ENCODE data around the gene DNAH3. TPM values are rescaled to one million over a fixed set of nuclear protein-coding genes. Genes with fewer than 3 reads are reported as not detected.
"Not testable (repeated sequence)": the region's sequence is repeated elsewhere in the genome, so short reads cannot be mapped to it uniquely, and the experiment has no call there.

The DNAH3 gene
- total RNA-seq, 1 donor = not detected

- no peaks in the 10 kb centered on the region for H3K27me3 ChIP-seq (ENCODE audit: insufficient read depth, low read length)
- no peak overlapping the region for H3K4me3 ChIP-seq (ENCODE audit: low read length)
- H3K4me1 ChIP-seq (ENCODE audit: insufficient read depth, low read length) = no peaks in the 10 kb centered on the region
- no peaks in the 10 kb centered on the region for H3K9me3 ChIP-seq (ENCODE audit: low read depth, low read length)
These were observed 74.3 kb downstream of the DNAH3 start for GRCh38 chr16:21076186-21076883.

- Histone ChIP-seq H3K4me3 (ENCODE audit: low read length) (no peak overlapping the region), H3K27me3 (ENCODE audit: insufficient read depth, low read length) (no peaks in the 10 kb centered on the region), H3K4me1 (ENCODE audit: insufficient read depth, low read length) (no peaks in the 10 kb centered on the region), H3K9me3 (ENCODE audit: low read depth, low read length) (no peaks in the 10 kb centered on the region)
These were observed 75.4 kb downstream of the DNAH3 start for GRCh38 chr16:21075252-21075651.

- Histone ChIP-seq H3K27me3 (ENCODE audit: insufficient read depth, low read length) (no peaks in the 10 kb centered on the region), H3K9me3 (ENCODE audit: low read depth, low read length) (no peaks in the 10 kb centered on the region), H3K4me1 (ENCODE audit: insufficient read depth, low read length) (no peaks in the 10 kb centered on the region), H3K4me3 (ENCODE audit: low read length) (no peak overlapping the region)
These were observed 77.7 kb downstream of the DNAH3 start for GRCh38 chr16:21072976-21073375.

DNA sequence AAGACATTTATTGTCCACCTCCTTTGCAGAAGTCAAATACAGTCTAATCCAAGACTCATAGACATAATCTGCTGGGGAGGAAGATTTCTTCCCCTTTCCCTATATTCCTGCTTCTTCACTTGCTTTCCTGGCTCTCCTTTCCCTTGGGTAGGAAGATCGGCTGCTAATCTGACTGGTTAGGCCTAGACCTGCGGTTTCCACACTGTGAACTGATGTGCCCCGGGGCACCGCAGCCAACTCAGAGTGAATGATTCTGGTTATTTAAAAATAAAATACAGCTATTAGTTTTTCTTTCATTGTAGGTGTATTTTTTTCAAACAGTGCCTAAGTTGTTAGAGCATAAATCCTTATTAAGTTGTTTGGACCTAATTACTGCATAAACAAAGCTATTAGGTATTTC, 78.9 kb downstream of the DNAH3 start:
- no peaks in the 10 kb centered on the region for H3K27me3 ChIP-seq (ENCODE audit: insufficient read depth, low read length)
- H3K4me3 ChIP-seq (ENCODE audit: low read length) = no peak overlapping the region
- H3K4me1 ChIP-seq (ENCODE audit: insufficient read depth, low read length) = no peaks in the 10 kb centered on the region
- H3K9me3 ChIP-seq (ENCODE audit: low read depth, low read length) = no peaks in the 10 kb centered on the region

GRCh38 chr16:21070564-21070963, 80.1 kb downstream of the DNAH3 start:
- Histone ChIP-seq H3K4me3 (ENCODE audit: low read length) (no peak overlapping the region), H3K27me3 (ENCODE audit: insufficient read depth, low read length) (no peaks in the 10 kb centered on the region), H3K4me1 (ENCODE audit: insufficient read depth, low read length) (no peaks in the 10 kb centered on the region), H3K9me3 (ENCODE audit: low read depth, low read length) (no peaks in the 10 kb centered on the region)

DNA sequence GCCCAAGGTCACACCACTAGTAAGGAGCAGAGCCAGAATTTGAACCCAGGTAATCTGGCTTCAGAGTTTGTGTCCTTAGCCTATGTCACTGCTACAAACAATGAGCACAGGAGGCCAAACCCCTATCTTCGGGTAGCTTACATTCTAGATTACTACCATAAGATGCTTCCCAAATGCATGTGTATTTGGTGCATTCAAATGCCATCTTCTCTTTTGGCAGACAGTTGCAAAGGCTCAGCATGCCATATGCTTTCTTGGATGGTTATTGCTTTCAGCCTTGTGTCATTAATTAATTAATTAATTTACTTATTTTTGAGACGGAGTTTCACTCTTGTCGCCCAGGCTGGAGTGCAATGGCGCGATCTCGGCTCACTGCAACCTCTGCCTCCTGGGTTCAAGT, 80.7 kb downstream of the DNAH3 start:
- Histone ChIP-seq H3K27me3 (ENCODE audit: insufficient read depth, low read length) (no peaks in the 10 kb centered on the region), H3K4me1 (ENCODE audit: insufficient read depth, low read length) (no peaks in the 10 kb centered on the region), H3K9me3 (ENCODE audit: low read depth, low read length) (no peaks in the 10 kb centered on the region), H3K4me3 (ENCODE audit: low read length) (no peak overlapping the region)

- H3K9me3 ChIP-seq (ENCODE audit: low read depth, low read length) = no peaks in the 10 kb centered on the region
- H3K4me3 ChIP-seq (ENCODE audit: low read length) = no peak overlapping the region
- H3K27me3 ChIP-seq (ENCODE audit: insufficient read depth, low read length) = no peaks in the 10 kb centered on the region
- no peaks in the 10 kb centered on the region for H3K4me1 ChIP-seq (ENCODE audit: insufficient read depth, low read length)
These were observed 86.4 kb downstream of the DNAH3 start for GRCh38 chr16:21064203-21064602.

DNA sequence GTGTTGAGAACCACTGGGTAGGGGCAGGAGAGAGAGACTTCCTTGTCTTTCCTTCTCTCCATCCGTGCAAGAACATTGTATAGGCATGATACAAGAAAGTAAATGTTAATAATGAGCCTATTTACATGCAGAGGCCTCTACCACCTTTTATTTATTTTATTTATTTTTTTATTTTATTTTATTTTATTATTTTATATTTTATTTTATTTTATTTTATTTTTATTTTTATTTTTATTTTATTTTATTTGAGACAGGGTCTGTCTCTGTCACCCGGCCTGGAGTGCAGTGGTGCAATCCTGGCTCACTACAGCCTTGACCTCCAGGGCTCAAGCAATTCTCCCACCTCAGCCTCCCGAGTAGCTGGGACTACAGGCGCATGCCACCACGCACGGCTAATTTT, 87.3 kb downstream of the DNAH3 start:
- H3K4me1 ChIP-seq (ENCODE audit: insufficient read depth, low read length); H3K9me3 ChIP-seq (ENCODE audit: low read depth, low read length); H3K27me3 ChIP-seq (ENCODE audit: insufficient read depth, low read length); H3K4me3 ChIP-seq (ENCODE audit: low read length): not testable (repeated sequence)

GRCh38 chr16:21060027-21060510, 90.6 kb downstream of the DNAH3 start:
- no peak overlapping the region for H3K4me3 ChIP-seq (ENCODE audit: low read length)
- no peaks in the 10 kb centered on the region for H3K27me3 ChIP-seq (ENCODE audit: insufficient read depth, low read length)
- no peaks in the 10 kb centered on the region for H3K9me3 ChIP-seq (ENCODE audit: low read depth, low read length)
- H3K4me1 ChIP-seq (ENCODE audit: insufficient read depth, low read length) = no peaks in the 10 kb centered on the region

DNA sequence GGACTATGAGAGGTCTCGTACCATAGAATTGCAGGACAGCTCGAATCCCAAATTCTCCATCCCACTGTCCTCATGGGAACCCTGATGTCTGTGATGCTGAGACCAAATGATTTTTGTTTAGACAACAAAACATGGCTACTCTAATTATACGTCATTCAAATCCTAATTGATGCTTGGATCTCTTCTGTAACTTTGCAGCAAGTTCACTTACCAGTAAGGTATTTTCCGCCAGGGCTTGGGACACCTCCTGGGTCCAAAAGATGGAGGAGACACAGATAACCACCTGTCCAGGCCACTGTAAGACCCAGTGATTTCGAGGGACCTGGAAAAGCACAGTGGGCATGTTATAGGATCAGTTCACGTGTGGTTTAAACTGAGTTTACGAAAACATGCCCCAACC, 92.8 kb downstream of the DNAH3 start:
- H3K27me3 ChIP-seq (ENCODE audit: insufficient read depth, low read length) = no peaks in the 10 kb centered on the region
- H3K4me1 ChIP-seq (ENCODE audit: insufficient read depth, low read length) = no peaks in the 10 kb centered on the region
- no peak overlapping the region for H3K4me3 ChIP-seq (ENCODE audit: low read length)
- H3K9me3 ChIP-seq (ENCODE audit: low read depth, low read length) = no peaks in the 10 kb centered on the region

DNA sequence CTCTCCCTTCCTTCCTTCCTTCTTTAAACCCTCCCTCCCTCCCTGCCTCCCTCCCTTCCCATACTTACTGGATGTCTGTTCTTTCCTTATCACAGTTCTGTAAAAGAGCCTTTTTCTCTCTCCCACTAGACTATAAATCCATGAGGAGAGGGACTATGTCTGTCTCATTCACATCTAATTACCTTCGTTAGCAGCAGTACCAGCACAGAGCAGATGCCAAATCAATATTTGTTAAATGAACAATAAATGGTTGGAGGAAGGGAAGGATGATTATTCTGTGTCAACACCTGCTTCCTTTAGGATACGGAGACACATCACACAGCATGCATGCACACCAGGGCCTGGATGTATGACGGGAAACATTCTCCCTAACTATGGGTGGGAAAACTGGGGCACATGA, 94.2 kb downstream of the DNAH3 start:
- Histone ChIP-seq H3K4me3 (ENCODE audit: low read length) (no peak overlapping the region), H3K27me3 (ENCODE audit: insufficient read depth, low read length) (no peaks in the 10 kb centered on the region), H3K4me1 (ENCODE audit: insufficient read depth, low read length) (no peaks in the 10 kb centered on the region), H3K9me3 (ENCODE audit: low read depth, low read length) (no peaks in the 10 kb centered on the region)

DNA sequence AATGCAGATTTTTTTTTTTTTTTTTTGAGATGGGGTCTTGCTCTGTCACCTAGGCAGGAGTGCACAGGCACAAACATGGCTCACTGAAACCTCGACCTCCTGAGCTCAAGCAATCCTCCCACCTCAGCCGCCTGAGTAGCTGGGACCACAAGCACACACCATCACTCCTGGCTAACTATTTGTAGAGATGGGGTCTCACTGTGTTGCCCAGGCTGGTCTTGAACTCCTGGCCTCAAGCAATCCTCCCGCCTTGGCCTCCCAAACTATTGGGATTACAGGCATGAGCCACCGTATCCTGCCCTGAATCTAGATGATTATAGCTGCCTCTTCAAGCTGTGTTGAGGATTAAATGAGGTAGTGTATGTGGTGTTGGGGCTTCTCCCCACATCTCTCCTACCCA, 94.9 kb downstream of the DNAH3 start:
- H3K9me3 ChIP-seq (ENCODE audit: low read depth, low read length); H3K4me1 ChIP-seq (ENCODE audit: insufficient read depth, low read length); H3K4me3 ChIP-seq (ENCODE audit: low read length); H3K27me3 ChIP-seq (ENCODE audit: insufficient read depth, low read length): not testable (repeated sequence)

GRCh38 chr16:21053590-21053989, 97.1 kb downstream of the DNAH3 start:
- Histone ChIP-seq H3K4me3 (ENCODE audit: low read length) (no peak overlapping the region), H3K27me3 (ENCODE audit: insufficient read depth, low read length) (no peaks in the 10 kb centered on the region), H3K9me3 (ENCODE audit: low read depth, low read length) (no peaks in the 10 kb centered on the region), H3K4me1 (ENCODE audit: insufficient read depth, low read length) (no peaks in the 10 kb centered on the region)

DNA sequence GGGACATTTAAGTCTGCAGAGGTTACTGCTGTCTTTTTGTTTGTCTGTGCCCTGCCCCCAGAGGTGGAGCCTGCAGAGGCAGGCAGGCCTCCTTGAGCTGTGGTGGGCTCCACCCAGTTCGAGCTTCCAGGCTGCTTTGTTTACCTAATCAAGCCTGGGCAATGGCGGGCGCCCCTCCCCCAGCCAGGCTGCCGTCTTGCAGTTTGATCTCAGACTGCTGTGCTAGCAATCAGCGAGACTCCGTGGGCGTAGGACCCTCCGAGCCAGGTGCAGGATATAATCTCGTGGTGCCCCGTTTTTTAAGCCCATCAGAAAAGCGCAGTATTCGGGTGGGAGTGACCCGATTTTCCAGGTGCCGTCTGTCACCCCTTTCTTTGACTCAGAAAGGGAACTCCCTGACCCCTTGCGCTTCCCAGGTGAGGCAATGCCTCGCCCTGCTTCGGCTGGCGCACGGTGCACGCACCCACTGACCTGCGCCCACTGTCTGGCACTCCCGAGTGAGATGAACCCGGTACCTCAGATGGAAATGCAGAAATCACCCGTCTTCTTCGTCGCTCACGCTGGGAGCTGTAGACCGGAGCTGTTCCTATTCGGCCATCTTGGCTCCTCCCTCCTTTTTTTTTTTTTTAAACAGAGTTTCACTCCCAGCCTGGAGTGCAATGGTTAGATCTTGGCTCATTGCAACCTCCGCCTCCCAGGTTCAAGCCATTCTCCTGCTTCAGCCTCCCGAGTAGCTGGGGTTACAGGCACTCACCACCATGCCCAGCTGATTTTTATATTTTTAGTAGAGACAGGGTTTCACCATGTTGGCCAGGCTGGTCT, 102.3 kb downstream of the DNAH3 start:
- H3K4me3 ChIP-seq (ENCODE audit: low read length); H3K27me3 ChIP-seq (ENCODE audit: insufficient read depth, low read length); H3K9me3 ChIP-seq (ENCODE audit: low read depth, low read length); H3K4me1 ChIP-seq (ENCODE audit: insufficient read depth, low read length): not testable (repeated sequence)

DNA sequence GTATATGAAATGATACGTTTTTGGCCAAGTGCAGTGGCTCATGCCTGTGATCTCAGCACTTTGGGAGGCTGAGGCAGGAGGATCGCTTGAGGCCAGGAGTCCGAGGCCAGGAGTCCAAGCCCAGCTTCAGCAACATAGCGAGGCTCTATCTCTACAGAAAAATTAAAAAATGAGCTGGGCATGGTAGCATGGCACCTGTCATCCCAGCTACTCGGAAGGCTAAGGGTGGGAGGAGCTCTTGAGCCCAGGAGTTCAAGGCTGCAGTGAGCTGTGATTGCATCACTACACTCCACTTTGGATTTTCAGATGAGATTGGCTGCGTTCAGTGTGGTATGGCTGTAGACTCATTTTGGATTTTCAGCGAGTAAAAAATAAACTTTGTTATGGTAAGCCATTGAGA, 112.4 kb downstream of the DNAH3 start:
- no peaks in the 10 kb centered on the region for H3K4me1 ChIP-seq (ENCODE audit: insufficient read depth, low read length)
- no peaks in the 10 kb centered on the region for H3K9me3 ChIP-seq (ENCODE audit: low read depth, low read length)
- no peak overlapping the region for H3K4me3 ChIP-seq (ENCODE audit: low read length)
- H3K27me3 ChIP-seq (ENCODE audit: insufficient read depth, low read length) = no peaks in the 10 kb centered on the region

DNA sequence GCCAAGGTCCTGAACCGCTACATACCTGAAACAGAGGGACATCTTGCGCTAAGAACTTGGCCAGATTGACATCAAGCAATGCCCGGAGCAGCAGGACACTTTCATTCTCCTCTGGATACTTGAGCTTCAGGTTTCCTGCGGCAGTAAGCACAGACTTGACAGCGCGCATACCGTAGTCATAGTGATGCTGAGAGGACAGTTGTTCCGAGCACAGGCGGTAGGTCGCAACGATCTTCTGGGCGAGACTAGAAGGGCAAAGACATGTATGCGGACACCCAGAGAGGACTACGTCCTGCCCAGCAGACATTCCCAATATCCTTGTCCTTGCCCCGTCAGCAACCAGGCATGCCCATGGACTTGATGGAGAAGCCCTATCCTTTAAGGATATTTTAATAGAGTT, 112.9 kb downstream of the DNAH3 start:
- no peaks in the 10 kb centered on the region for H3K4me1 ChIP-seq (ENCODE audit: insufficient read depth, low read length)
- H3K9me3 ChIP-seq (ENCODE audit: low read depth, low read length) = no peaks in the 10 kb centered on the region
- H3K27me3 ChIP-seq (ENCODE audit: insufficient read depth, low read length) = no peaks in the 10 kb centered on the region
- H3K4me3 ChIP-seq (ENCODE audit: low read length) = no peak overlapping the region
